Endothelial cell of umbilical vein (primary cell): ENCODE measurements around the gene TRIM3. TPM values are rescaled to one million over a fixed set of nuclear protein-coding genes. Genes with fewer than 3 reads are reported as not detected.

Experiments used
- BruUV-seq: library from RNA; stranded (reverse); fragments of 400-500 nt; replicated peaks from 2 replicates; lab custom pipeline; 2021; lab: Mats Ljungman, UMichigan
- CTCF ChIA-PET: fragments of 300-600, 350-600 bp; sonication (Branson Sonifier 250); formaldehyde crosslinking; loops from one replicate; lab custom pipeline; 2021; ENCODE audit warnings: antibody characterized with exemption, inconsistent platforms; lab: Charles Lee
- POLR2A ChIA-PET: fragments of 300-600, 350-600 bp; sonication (Branson Sonifier 250); formaldehyde crosslinking; loops from one replicate; lab custom pipeline; 2021; ENCODE audit warnings: antibody characterized with exemption, inconsistent platforms; lab: Charles Lee
- DNase-seq: peaks from one replicate; pipeline ENCODE4 v3.0.0-alpha.2; 2011; ENCODE audit warnings: low read depth, low spot score
- FAIRE-seq: peaks from 2 replicates; lab custom pipeline; 2011; peaks lifted over from hg19 to GRCh38; lab: Jason Lieb, UNC
- H2AFZ ChIP-seq: 2 replicates; pipeline ENCODE4 v1.6.0; 2012; ENCODE audit warnings: low read depth, low read length, control low read depth, inconsistent platforms
- H3K27ac ChIP-seq: 2 replicates; pipeline ENCODE4 v1.5.1; 2011; ENCODE audit warnings: low read depth, mild to moderate bottlenecking, control low read depth, low read length, moderate library complexity; ENCODE audit not compliant: insufficient read depth
- H3K27me3 ChIP-seq, 2 experiments: 2 replicates each; pipeline versions ENCODE4 v1.6.0 to v1.6.1; 2011; ENCODE audit warnings: low read length in 2 of 2, mixed read lengths in 1 of 2; ENCODE audit not compliant: control insufficient read depth in 2 of 2, insufficient read depth in 2 of 2
- H3K36me3 ChIP-seq, 2 experiments: 2 replicates in 1 of 2; 3 replicates in 1 of 2; pipeline ENCODE4 v1.5.1; 2011; ENCODE audit warnings: low read length in 2 of 2, mild to moderate bottlenecking in 1 of 2, moderate library complexity in 1 of 2; ENCODE audit not compliant: control insufficient read depth in 2 of 2, insufficient read depth in 2 of 2; ENCODE audit errors: extremely low read depth in 1 of 2
- H3K4me1 ChIP-seq: 3 replicates; pipeline ENCODE4 v1.5.1; 2011; ENCODE audit warnings: mild to moderate bottlenecking, low read length; ENCODE audit not compliant: control insufficient read depth, insufficient read depth; ENCODE audit errors: extremely low read depth
- H3K4me2 ChIP-seq: 2 replicates; pipeline ENCODE4 v1.6.1; 2011; ENCODE audit warnings: low read length, control low read depth, mixed read lengths; ENCODE audit not compliant: insufficient read depth
- H3K4me3 ChIP-seq, 3 experiments: fragments of 200-600 bp in 1 of 3; sonication (generic), shearing (Covaris generic) in 1 of 3; replicated peaks in 1 of 3; 2 replicates each; pipeline ENCODE4 v1.5.1; 2011 to 2016; ENCODE audit warnings: control low read depth in 3 of 3, low read length in 3 of 3, mild to moderate bottlenecking in 2 of 3, inconsistent platforms in 1 of 3, low read depth in 1 of 3, moderate library complexity in 1 of 3; ENCODE audit not compliant: insufficient read depth in 1 of 3
- H3K79me2 ChIP-seq: 2 replicates; pipeline ENCODE4 v1.6.0; 2012; ENCODE audit warnings: low read length, inconsistent platforms; ENCODE audit not compliant: control insufficient read depth, insufficient read depth
- H3K9ac ChIP-seq: replicated peaks from 2 replicates; pipeline ENCODE3; 2011; ENCODE audit warnings: low read length, control low read depth; ENCODE audit not compliant: insufficient read depth; ENCODE audit errors: extremely low read depth
- H3K9me1 ChIP-seq: replicated peaks from 3 replicates; pipeline ENCODE4 v1.6.0; 2011; ENCODE audit warnings: mild to moderate bottlenecking, low read length; ENCODE audit not compliant: control insufficient read depth, insufficient read depth; ENCODE audit errors: extremely low read depth
- H3K9me3 ChIP-seq: replicated peaks from 2 replicates; pipeline ENCODE4 v1.5.1; 2012; ENCODE audit warnings: low read length, inconsistent platforms; ENCODE audit not compliant: control insufficient read depth, insufficient read depth
- H4K20me1 ChIP-seq: replicated peaks from 2 replicates; pipeline ENCODE3; 2011; ENCODE audit warnings: mild to moderate bottlenecking, low read length; ENCODE audit not compliant: control insufficient read depth, insufficient read depth; ENCODE audit errors: extremely low read depth
- EZH2 ChIP-seq: IDR thresholded peaks from 2 replicates; pipeline ENCODE4 v1.6.1; 2012; ENCODE audit warnings: borderline replicate concordance, low read depth, mild to moderate bottlenecking, moderate library complexity, low read length, inconsistent platforms; ENCODE audit not compliant: severe bottlenecking
- FOS ChIP-seq: IDR thresholded peaks from 2 replicates; pipeline ENCODE4 v1.6.1; 2011; ENCODE audit warnings: mild to moderate bottlenecking, low read length, moderate library complexity, borderline replicate concordance; ENCODE audit not compliant: insufficient read depth
- GATA2 ChIP-seq: IDR thresholded peaks from 2 replicates; pipeline ENCODE4 v1.7.0; 2011; ENCODE audit warnings: low read depth, mild to moderate bottlenecking, moderate library complexity, mixed read lengths, low read length; ENCODE audit not compliant: insufficient read length, insufficient read depth
- JUN ChIP-seq: IDR thresholded peaks from 2 replicates; pipeline ENCODE4 v1.6.1; 2011; ENCODE audit warnings: borderline replicate concordance, low read depth; ENCODE audit not compliant: insufficient read length, insufficient read depth
- MYC ChIP-seq: IDR thresholded peaks from one replicate; pipeline ENCODE4 v1.6.1; 2011; ENCODE audit warnings: mild to moderate bottlenecking, low read depth, low read length
- POLR2A ChIP-seq: IDR thresholded peaks from 2 replicates; pipeline ENCODE4 v1.6.1; 2012; ENCODE audit warnings: low read depth, mild to moderate bottlenecking, control low read depth, low read length
- POLR2AphosphoS5 ChIP-seq: IDR thresholded peaks from 2 replicates; pipeline ENCODE4 v1.6.1; 2012; ENCODE audit warnings: low read depth, mild to moderate bottlenecking, control low read depth, low read length, moderate library complexity; ENCODE audit not compliant: insufficient read depth
- dilution Hi-C: fragments of 300-500 bp; cut with MboI; formaldehyde crosslinking; loops from one replicate; pipeline ENCODE4 v1.15.0; 2019; ENCODE audit warnings: low sequenced_read_pairs; ENCODE audit not compliant: extremely low pct_ligation_motif_present
- intact Hi-C: fragments of 100-400 bp; cut with micrococcal nuclease; formaldehyde crosslinking; loops from one replicate; pipeline ENCODE4 v1.10.0; 2022
- polyA plus RNA-seq, 4 experiments: library from polyadenylated mRNA; depleted of rRNA in 3 of 4; stranded (reverse) in 3 of 4; unstranded in 1 of 4; fragments of >200 nt; gene quantifications; 2 replicates each; pipeline versions ENCODE4 v1.2.1 to v1.2.3, GENCODE V29; 2011 to 2012; ENCODE audit warnings: missing spikeins in 1 of 4
- total RNA-seq: library from RNA; stranded (reverse); gene quantifications from 2 replicates; pipeline ENCODE4 v1.2.3, GENCODE V29; 2021
- TF ChIP-seq, protein P1 (sequence below), 2 donors: IDR thresholded peaks; 1 replicate in 1 of 2; 2 replicates in 1 of 2; pipeline ENCODE4 v1.5.1; 2011; ENCODE audit warnings: low read length in 2 of 2, mild to moderate bottlenecking in 2 of 2, moderate library complexity in 2 of 2, control low read depth in 1 of 2, inconsistent platforms in 1 of 2, low read depth in 1 of 2; ENCODE audit not compliant: insufficient read depth in 1 of 2; ENCODE audit errors: extremely low read depth in 1 of 2
- TF ChIP-seq, protein P2 (sequence below): IDR thresholded peaks from 2 replicates; pipeline ENCODE4 v1.6.1; 2011; ENCODE audit not compliant: insufficient read depth, insufficient read length

Gene TRIM3
- total and polyA plus RNA-seq, 2 donors (not counting 3 experiments of a cell fraction or from before 2014, with no cell fraction given): 21.8 to 29.2 TPM

DNA sequence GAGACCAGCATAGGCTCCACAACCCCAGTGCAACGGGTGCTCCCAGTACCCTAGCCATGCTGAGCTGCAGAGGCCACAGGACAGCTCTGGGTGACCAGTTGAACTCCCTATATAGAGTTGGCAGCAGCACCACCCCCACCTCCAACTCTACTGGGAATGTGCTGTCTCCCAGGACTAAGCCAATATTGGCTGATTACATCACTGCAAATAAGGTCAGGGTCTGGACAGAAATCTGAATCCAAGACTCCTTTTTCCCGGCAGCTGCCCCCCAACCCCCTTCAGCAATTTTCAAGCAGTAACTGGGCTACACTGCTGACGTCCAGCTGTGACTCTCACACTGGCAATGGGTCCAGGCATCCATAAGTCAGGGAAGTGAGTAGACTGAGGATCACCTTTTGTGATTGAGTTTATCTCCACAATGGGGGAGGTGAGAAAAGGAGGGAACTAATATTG, 32.8 kb downstream of the TRIM3 start, which contains the start of gene HPX:
TSS of gene HPX (minus strand) at position 82 of the 453 bp plus-strand sequence. CDS start at position 58, 24 bp downstream.
- H3K9me3 ChIP-seq: no peaks in the 10 kb centered on the region
- DNase-seq: no peak
- ChIA-PET POLR2A (no interaction called here), CTCF (interaction anchor here (1.3 to 9.9 kb wide), 8 partner anchors 8 to 264 kb away, joined by 3 to 638 read pairs (median 12); no protein-coding TSS in a partner anchor)
- TF ChIP-seq, protein P1, sequence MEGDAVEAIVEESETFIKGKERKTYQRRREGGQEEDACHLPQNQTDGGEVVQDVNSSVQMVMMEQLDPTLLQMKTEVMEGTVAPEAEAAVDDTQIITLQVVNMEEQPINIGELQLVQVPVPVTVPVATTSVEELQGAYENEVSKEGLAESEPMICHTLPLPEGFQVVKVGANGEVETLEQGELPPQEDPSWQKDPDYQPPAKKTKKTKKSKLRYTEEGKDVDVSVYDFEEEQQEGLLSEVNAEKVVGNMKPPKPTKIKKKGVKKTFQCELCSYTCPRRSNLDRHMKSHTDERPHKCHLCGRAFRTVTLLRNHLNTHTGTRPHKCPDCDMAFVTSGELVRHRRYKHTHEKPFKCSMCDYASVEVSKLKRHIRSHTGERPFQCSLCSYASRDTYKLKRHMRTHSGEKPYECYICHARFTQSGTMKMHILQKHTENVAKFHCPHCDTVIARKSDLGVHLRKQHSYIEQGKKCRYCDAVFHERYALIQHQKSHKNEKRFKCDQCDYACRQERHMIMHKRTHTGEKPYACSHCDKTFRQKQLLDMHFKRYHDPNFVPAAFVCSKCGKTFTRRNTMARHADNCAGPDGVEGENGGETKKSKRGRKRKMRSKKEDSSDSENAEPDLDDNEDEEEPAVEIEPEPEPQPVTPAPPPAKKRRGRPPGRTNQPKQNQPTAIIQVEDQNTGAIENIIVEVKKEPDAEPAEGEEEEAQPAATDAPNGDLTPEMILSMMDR (IDR thresholded peaks at IDR 0.05; ENCODE audit: extremely low read depth in 1 of 2, insufficient read depth in 1 of 2, low read depth in 1 of 2, low read length in 2 of 2): no peak
- TF ChIP-seq GATA2 (no peak), MYC (no peak), EZH2 (no peak), POLR2AphosphoS5 (no peak), FOS (no peak), POLR2A (no peak), JUN (no peak)
- TF ChIP-seq, protein P2, sequence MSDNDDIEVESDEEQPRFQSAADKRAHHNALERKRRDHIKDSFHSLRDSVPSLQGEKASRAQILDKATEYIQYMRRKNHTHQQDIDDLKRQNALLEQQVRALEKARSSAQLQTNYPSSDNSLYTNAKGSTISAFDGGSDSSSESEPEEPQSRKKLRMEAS: no peak
- BruUV-seq: no TSS peak
- H3K4me2 ChIP-seq: no peak within 1 kb of the TSS
- intact Hi-C loops: no loop called here
- FAIRE-seq: no peak
- no peak within 1 kb of the TSS for H3K9ac ChIP-seq
- H3K9me1 ChIP-seq: no peaks in the 10 kb centered on the region
- H3K36me3 ChIP-seq: no peaks in the 10 kb centered on the region
- no peaks in the 10 kb centered on the region for H3K79me2 ChIP-seq
- no peaks in the 10 kb centered on the region for H4K20me1 ChIP-seq
- H2AFZ ChIP-seq: no peak within 1 kb of the TSS
- no peaks in the 10 kb centered on the region for H3K4me1 ChIP-seq
- dilution Hi-C loops: no loop called here
- H3K27ac ChIP-seq: no peak within 1 kb of the TSS
- no peak within 1 kb of the TSS for H3K4me3 ChIP-seq
- no peaks in the 10 kb centered on the region for H3K27me3 ChIP-seq
